Spleen (tissue), 7 donors: ENCODE results near the gene IP6K3.
A peak's percentile ranks its signal among the peaks of the same experiment; 100 is the strongest.

Experiments
- POLR2A ChIP-seq, 3 donors: fragments of 450-650 bp; IDR thresholded peaks; one replicate each; pipeline ENCODE4 v1.5.1; 2017; ENCODE audit warnings: antibody characterized with exemption in 3 of 3, mild to moderate bottlenecking in 1 of 3
- POLR2AphosphoS5 ChIP-seq, 3 donors: sonication (generic); formaldehyde crosslinking; IDR thresholded peaks; one replicate each; pipeline ENCODE4 v1.5.1; 2017; ENCODE audit warnings: antibody characterized with exemption in 3 of 3
- TF ChIP-seq, protein P1 (sequence below), 11 experiments: fragments of 200-600 bp in 7 of 11; fragments of 450-650 bp in 4 of 11; sonication (generic) in 4 of 11; IDR thresholded peaks in 8 of 11; conservative IDR thresholded peaks in 3 of 11; 1 replicate in 7 of 11; 2 replicates in 4 of 11; pipeline versions ENCODE4 v1.4.0 to v1.8.0; 2016 to 2021; ENCODE audit warnings: antibody characterized with exemption in 11 of 11, inconsistent platforms in 4 of 11, mild to moderate bottlenecking in 1 of 11
- donor health status: DM: no; HTN: no; CAD: no; lungs with moderate emphysema.
- donor health status: DM: no; HTN: no; CAD: no.
- donor health status: DM: no; HTN: no; CAD: no.

DNA sequence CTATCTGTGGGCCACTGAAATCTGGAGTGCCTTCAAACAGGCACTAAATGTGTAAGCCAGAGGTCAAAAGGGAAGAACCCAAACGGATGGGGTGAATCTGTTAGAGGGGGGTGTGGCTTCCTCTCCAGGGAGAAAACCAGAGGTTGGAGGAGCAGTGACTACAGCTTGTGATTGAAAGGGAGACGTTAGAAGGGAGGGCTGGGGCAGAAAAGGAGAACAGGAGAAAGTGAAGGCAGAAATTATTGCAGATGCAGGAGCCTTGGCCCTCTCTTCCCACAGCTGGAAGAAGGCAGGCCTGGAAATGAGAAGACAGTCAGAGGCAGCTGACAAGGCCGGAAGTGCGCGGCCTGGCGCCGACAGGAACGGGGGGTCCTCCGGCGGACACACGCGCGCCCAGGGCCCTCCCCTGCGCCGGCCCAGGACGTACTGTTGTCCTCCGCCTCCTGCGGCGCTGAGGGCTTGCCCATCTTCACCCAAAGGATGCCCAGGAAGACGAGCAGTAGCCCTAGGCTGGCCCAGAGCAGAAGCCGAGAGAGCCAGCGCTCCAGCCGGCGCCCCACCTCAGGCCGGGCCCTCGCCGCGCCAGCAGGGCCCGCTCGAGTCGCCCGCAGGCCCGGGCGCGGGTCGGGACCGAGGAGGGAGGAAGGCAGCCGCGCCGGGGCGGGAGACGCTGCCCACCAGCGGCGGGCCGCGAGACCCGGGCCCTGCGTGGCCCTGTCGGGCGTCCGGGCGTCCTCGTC is 41.4 kb upstream of the IP6K3 start:
- TF ChIP-seq POLR2A (IDR thresholded peaks at IDR 0.05) (no peak), POLR2AphosphoS5 (IDR thresholded peaks at IDR 0.05) (peak; percentile 87 to 94 (median 87))
- TF ChIP-seq, protein P1, sequence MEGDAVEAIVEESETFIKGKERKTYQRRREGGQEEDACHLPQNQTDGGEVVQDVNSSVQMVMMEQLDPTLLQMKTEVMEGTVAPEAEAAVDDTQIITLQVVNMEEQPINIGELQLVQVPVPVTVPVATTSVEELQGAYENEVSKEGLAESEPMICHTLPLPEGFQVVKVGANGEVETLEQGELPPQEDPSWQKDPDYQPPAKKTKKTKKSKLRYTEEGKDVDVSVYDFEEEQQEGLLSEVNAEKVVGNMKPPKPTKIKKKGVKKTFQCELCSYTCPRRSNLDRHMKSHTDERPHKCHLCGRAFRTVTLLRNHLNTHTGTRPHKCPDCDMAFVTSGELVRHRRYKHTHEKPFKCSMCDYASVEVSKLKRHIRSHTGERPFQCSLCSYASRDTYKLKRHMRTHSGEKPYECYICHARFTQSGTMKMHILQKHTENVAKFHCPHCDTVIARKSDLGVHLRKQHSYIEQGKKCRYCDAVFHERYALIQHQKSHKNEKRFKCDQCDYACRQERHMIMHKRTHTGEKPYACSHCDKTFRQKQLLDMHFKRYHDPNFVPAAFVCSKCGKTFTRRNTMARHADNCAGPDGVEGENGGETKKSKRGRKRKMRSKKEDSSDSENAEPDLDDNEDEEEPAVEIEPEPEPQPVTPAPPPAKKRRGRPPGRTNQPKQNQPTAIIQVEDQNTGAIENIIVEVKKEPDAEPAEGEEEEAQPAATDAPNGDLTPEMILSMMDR (IDR thresholded peaks at IDR 0.05 in 8 of 11, conservative IDR thresholded peaks at IDR 0.05 in 3 of 11): peak in 1 of 11 experiments; percentile 5
